ENCODE measurements around the gene S100A1. TPM values are rescaled to one million over a fixed set of nuclear protein-coding genes. Genes with fewer than 3 reads are reported as not detected.

S100A1 gene
- total RNA-seq, 2 donors from 2014 or later, result 1.6 to 1.9 TPM

- peak; percentile 96 to 99 for DNase-seq
- ATAC-seq, result peak; percentile 91
- intact Hi-C loops (cut with DNase I, micrococcal nuclease), result loop anchor here in 1 of 2 donors (10.0 kb wide), 1 partner anchor 314 kb away; the partner anchor contains the start of gene RAB13
These were observed 42.8 kb downstream of the S100A1 start, which contains the start of gene ILF2 for GRCh38 chr1:153670859-153671627. TSS of gene ILF2 (minus strand) at chr1:153670993. CDS start at chr1:153670922, 71 bp downstream.

- DNase-seq, result peak in 1 of 2 donors; percentile 52
- intact Hi-C loops (cut with DNase I, micrococcal nuclease), result loop anchor here in 1 of 2 donors (10.0 kb wide), 1 partner anchor 313 kb away; the partner anchor contains the start of gene RAB13
- peak; percentile 14 for ATAC-seq
These were observed 43.6 kb downstream of the S100A1 start for GRCh38 chr1:153671628-153672353.

- DNase-seq (no peak), ATAC-seq (no peak)
- intact Hi-C loops (cut with DNase I, micrococcal nuclease), result loop anchor here in 1 of 2 donors (10.0 kb wide), 1 partner anchor 311 kb away; the partner anchor contains the start of gene RAB13
These were observed 45.3 kb downstream of the S100A1 start for GRCh38 chr1:153673511-153673910.

GRCh38 chr1:153677718-153678518, 49.7 kb downstream of the S100A1 start:
- intact Hi-C loops (cut with DNase I, micrococcal nuclease), result loop anchor here in 1 of 2 donors (10.0 kb wide), 1 partner anchor 307 kb away; the partner anchor contains the start of gene RAB13
- ATAC-seq (peak; percentile 72), DNase-seq (peak in 1 of 2 donors; percentile 48)

GRCh38 chr1:153678519-153679336, 50.5 kb downstream of the S100A1 start, which contains the start of gene NPR1:
TSS of gene NPR1 (plus strand) at chr1:153678688. CDS start at chr1:153679109, 421 bp downstream.
- DNase-seq (peak; percentile 45 to 53), ATAC-seq (peak; percentile 54)
- intact Hi-C loops (cut with DNase I, micrococcal nuclease), result loop anchor here in 1 of 2 donors (10.0 kb wide), 1 partner anchor 306 kb away; the partner anchor contains the start of gene RAB13

GRCh38 chr1:153679337-153680119, 51.3 kb downstream of the S100A1 start:
- intact Hi-C loops (cut with DNase I, micrococcal nuclease), result loop anchor here in 1 of 2 donors (10.0 kb wide), 1 partner anchor 305 kb away; the partner anchor contains the start of gene RAB13
- peak; percentile 35 for ATAC-seq
- no peak for DNase-seq

GRCh38 chr1:153680120-153680403, 51.8 kb downstream of the S100A1 start:
- intact Hi-C loops (cut with DNase I, micrococcal nuclease), result no loop called here
- DNase-seq, result no peak
- no peak for ATAC-seq

Other genes starting within 250 kb of the S100A1 start
- 1 to 10 TPM; 1.2 to 6.7 TPM for gene S100A8, start 237.4 kb upstream of the S100A1 start, total RNA-seq
- gene S100A7A, start 211.9 kb upstream of the S100A1 start, total RNA-seq, result not detected
- not detected for gene S100A7, start 167.8 kb upstream of the S100A1 start, total RNA-seq
- 1,000 to 10,000 TPM; 2,086 to 2,115 TPM for gene S100A6, start 92.4 kb upstream of the S100A1 start, total RNA-seq
- not detected for gene S100A5, start 87.5 kb upstream of the S100A1 start, total RNA-seq
- gene S100A4, start 82.6 kb upstream of the S100A1 start, total RNA-seq, result 10 to 100 TPM; 36.1 to 79.4 TPM
- not detected for gene S100A3, start 79.2 kb upstream of the S100A1 start, total RNA-seq
- 1 to 10 TPM in 1 of 2 donors, not detected in 1; 1.1 TPM for gene S100A2, start 62.6 kb upstream of the S100A1 start, total RNA-seq
- 100 to 1,000 TPM; 191 to 231 TPM for gene S100A16, start 15.3 kb upstream of the S100A1 start, total RNA-seq
- 100 to 1,000 TPM; 443 to 453 TPM for gene S100A14, start 12.1 kb upstream of the S100A1 start, total RNA-seq
- gene S100A13, start 929 bp upstream of the S100A1 start, total RNA-seq, result 10 to 100 TPM; 46.2 to 59.1 TPM
- gene CHTOP, start 5.6 kb downstream of the S100A1 start, total RNA-seq, result 10 to 100 TPM; 54.0 to 61.5 TPM
- 10 to 100 TPM; 23.6 to 25.1 TPM for gene SNAPIN, start 30.3 kb downstream of the S100A1 start, total RNA-seq
- 100 to 1,000 TPM in 1 of 2 donors, 10 to 100 TPM in 1; 93.1 to 113 TPM for gene ILF2, start 42.6 kb downstream of the S100A1 start, total RNA-seq
- 1 to 10 TPM; 2.8 to 5.2 TPM for gene NPR1, start 50.3 kb downstream of the S100A1 start, total RNA-seq
- 10 to 100 TPM; 25.8 to 28.1 TPM for gene INTS3, start 99.6 kb downstream of the S100A1 start, total RNA-seq
- gene SLC27A3, start 147.0 kb downstream of the S100A1 start, total RNA-seq, result 10 to 100 TPM; 22.5 to 24.8 TPM

Data from left colon (tissue), 2 donors.